HEK293 (cell line): ENCODE results near the gene HP.

ENCODE experiments used
- CTCF ChIP-seq: fragments of 450-650 bp; formaldehyde crosslinking; IDR thresholded peaks from 2 replicates; pipeline ENCODE4 v1.5.1; 2016; ENCODE audit warnings: missing biosample characterization, missing genetic modification characterization
- INSM2 ChIP-seq: fragments of 450-650 bp; formaldehyde crosslinking; IDR thresholded peaks from 2 replicates; pipeline ENCODE4 v1.5.1; 2016; ENCODE audit warnings: missing biosample characterization, missing genetic modification characterization
- REST ChIP-seq: fragments of 450-650 bp; formaldehyde crosslinking; IDR thresholded peaks from 2 replicates; pipeline ENCODE4 v1.5.1; 2016; ENCODE audit warnings: missing biosample characterization, missing genetic modification characterization
- SCRT1 ChIP-seq: fragments of 450-650 bp; formaldehyde crosslinking; IDR thresholded peaks from 2 replicates; pipeline ENCODE4 v1.5.1; 2016; ENCODE audit warnings: missing biosample characterization, missing genetic modification characterization, borderline replicate concordance
- ZNF132 ChIP-seq: fragments of 450-650 bp; formaldehyde crosslinking; IDR thresholded peaks from 2 replicates; pipeline ENCODE4 v1.5.1; 2017; ENCODE audit warnings: missing biosample characterization, missing genetic modification characterization, borderline replicate concordance
- ZNF133 ChIP-seq: fragments of 450-650 bp; formaldehyde crosslinking; IDR thresholded peaks from 2 replicates; pipeline ENCODE4 v1.5.1; 2016; ENCODE audit warnings: missing biosample characterization, missing genetic modification characterization
- ZNF473 ChIP-seq: fragments of 450-650 bp; formaldehyde crosslinking; IDR thresholded peaks from 2 replicates; pipeline ENCODE4 v1.5.1; 2017; ENCODE audit warnings: missing biosample characterization, missing genetic modification characterization
- ZNF558 ChIP-seq: fragments of 450-650 bp; formaldehyde crosslinking; IDR thresholded peaks from 2 replicates; pipeline ENCODE4 v1.5.1; 2016; ENCODE audit warnings: missing biosample characterization, missing genetic modification characterization
- ZNF791 ChIP-seq: fragments of 450-650 bp; formaldehyde crosslinking; IDR thresholded peaks from 2 replicates; pipeline ENCODE4 v1.5.1; 2016; ENCODE audit warnings: missing biosample characterization, missing genetic modification characterization
- ZSCAN5A ChIP-seq: fragments of 450-650 bp; formaldehyde crosslinking; IDR thresholded peaks from 2 replicates; pipeline ENCODE4 v1.5.1; 2016; ENCODE audit warnings: missing biosample characterization, missing genetic modification characterization

GRCh38 chr16:72009779-72010178, 44.5 kb upstream of the HP start:
- no peak for TF ChIP-seq ZNF558 (tag by site-specific recombination)
- no peak for TF ChIP-seq ZNF473
- TF ChIP-seq SCRT1 (tag by site-specific recombination) = no peak
- TF ChIP-seq INSM2 (tag by site-specific recombination) = no peak
- no peak for TF ChIP-seq CTCF
- TF ChIP-seq REST (tag by site-specific recombination) = no peak
- no peak for TF ChIP-seq ZNF132 (tag by site-specific recombination)
- TF ChIP-seq ZSCAN5A (tag by site-specific recombination) = no peak
- no peak for TF ChIP-seq ZNF791 (tag by site-specific recombination)
- TF ChIP-seq ZNF133 (tag by site-specific recombination) = no peak
